ENCODE results near the gene TECPR1.

Gene TECPR1

GRCh38 chr7:98177553-98177952 is 74.5 kb downstream of the TECPR1 start:
- Histone ChIP-seq H3K27ac (no peak overlapping the region), H3K36me3 (ENCODE audit: insufficient read depth) (no peaks in the 10 kb centered on the region), H4K20me1 (ENCODE audit: insufficient read depth) (no peaks in the 10 kb centered on the region), H3K27me3 (ENCODE audit: insufficient read depth, low read depth) (no peaks in the 10 kb centered on the region), H3K79me2 (ENCODE audit: insufficient read depth, low read depth) (no peaks in the 10 kb centered on the region), H3K9ac (no peak overlapping the region), H3K4me2 (no peak overlapping the region), H3K4me1 (ENCODE audit: low read depth, poor library complexity, severe bottlenecking) (no peaks in the 10 kb centered on the region), H3K4me3 (IDR thresholded peaks at IDR 0.05; ENCODE audit: insufficient read depth, low read depth, low read length) (no peak overlapping the region), H2AFZ (ENCODE audit: low read depth) (no peak overlapping the region)
- TF ChIP-seq CTCF (conservative IDR thresholded peaks at IDR 0.05; ENCODE audit: low read depth, low read length): no peak

GRCh38 chr7:98175260-98175940 is 76.6 kb downstream of the TECPR1 start:
- no peaks in the 10 kb centered on the region for H3K4me1 ChIP-seq (ENCODE audit: low read depth, poor library complexity, severe bottlenecking)
- no peak overlapping the region for H3K4me3 ChIP-seq (IDR thresholded peaks at IDR 0.05; ENCODE audit: insufficient read depth, low read depth, low read length)
- H2AFZ ChIP-seq (ENCODE audit: low read depth): no peak overlapping the region
- no peaks in the 10 kb centered on the region for H3K79me2 ChIP-seq (ENCODE audit: insufficient read depth, low read depth)
- H3K9ac ChIP-seq: no peak overlapping the region
- no peak overlapping the region for H3K4me2 ChIP-seq
- no peaks in the 10 kb centered on the region for H4K20me1 ChIP-seq (ENCODE audit: insufficient read depth)
- H3K27ac ChIP-seq: no peak overlapping the region
- no peak for TF ChIP-seq CTCF (conservative IDR thresholded peaks at IDR 0.05; ENCODE audit: low read depth, low read length)
- no peaks in the 10 kb centered on the region for H3K27me3 ChIP-seq (ENCODE audit: insufficient read depth, low read depth)
- H3K36me3 ChIP-seq (ENCODE audit: insufficient read depth): no peaks in the 10 kb centered on the region

- no peaks in the 10 kb centered on the region for H3K4me1 ChIP-seq (ENCODE audit: low read depth, poor library complexity, severe bottlenecking)
- no peak overlapping the region for H3K4me3 ChIP-seq (IDR thresholded peaks at IDR 0.05; ENCODE audit: insufficient read depth, low read depth, low read length)
- H3K36me3 ChIP-seq (ENCODE audit: insufficient read depth): no peaks in the 10 kb centered on the region
- H4K20me1 ChIP-seq (ENCODE audit: insufficient read depth): no peaks in the 10 kb centered on the region
- TF ChIP-seq CTCF (conservative IDR thresholded peaks at IDR 0.05; ENCODE audit: low read depth, low read length): no peak
- no peaks in the 10 kb centered on the region for H3K27me3 ChIP-seq (ENCODE audit: insufficient read depth, low read depth)
- H3K9ac ChIP-seq: no peak overlapping the region
- no peak overlapping the region for H2AFZ ChIP-seq (ENCODE audit: low read depth)
- H3K79me2 ChIP-seq (ENCODE audit: insufficient read depth, low read depth): no peaks in the 10 kb centered on the region
- no peak overlapping the region for H3K27ac ChIP-seq
- no peak overlapping the region for H3K4me2 ChIP-seq
Observed at GRCh38 chr7:98174334-98175259, 77.4 kb downstream of the TECPR1 start.

- TF ChIP-seq CTCF (conservative IDR thresholded peaks at IDR 0.05; ENCODE audit: low read depth, low read length): no peak
- no peaks in the 10 kb centered on the region for H3K27me3 ChIP-seq (ENCODE audit: insufficient read depth, low read depth)
- H3K4me2 ChIP-seq: no peak overlapping the region
- H3K4me1 ChIP-seq (ENCODE audit: low read depth, poor library complexity, severe bottlenecking): peaks cover 4% of the 10 kb centered on the region
- no peak overlapping the region for H3K9ac ChIP-seq
- no peaks in the 10 kb centered on the region for H3K79me2 ChIP-seq (ENCODE audit: insufficient read depth, low read depth)
- H3K36me3 ChIP-seq (ENCODE audit: insufficient read depth): no peaks in the 10 kb centered on the region
- no peak overlapping the region for H3K4me3 ChIP-seq (IDR thresholded peaks at IDR 0.05; ENCODE audit: insufficient read depth, low read depth, low read length)
- 0 out of 2 replicates have a peak, but pooled peaks cover 4% of the 10 kb centered on the region for H4K20me1 ChIP-seq (ENCODE audit: insufficient read depth)
- H2AFZ ChIP-seq (ENCODE audit: low read depth): no peak overlapping the region
- H3K27ac ChIP-seq: no peak overlapping the region
Observed at GRCh38 chr7:98171449-98171848, 80.6 kb downstream of the TECPR1 start.
